LNCaP clone FGC (cell line): ENCODE measurements around the gene NDRG3.
A peak's percentile ranks its signal among the peaks of the same experiment; 100 is the strongest.

ENCODE experiments used
- DNase-seq: peaks from one replicate; pipeline ENCODE4 v3.0.0-alpha.2; 2011; ENCODE audit warnings: low read depth
- H3K4me3 ChIP-seq: 2 replicates; pipeline ENCODE4 v1.5.1; 2011; ENCODE audit warnings: mild to moderate bottlenecking, low read depth, low read length, control low read depth
- CTCF ChIP-seq: IDR thresholded peaks from 2 replicates; pipeline ENCODE4 v1.5.1; 2012; ENCODE audit warnings: mild to moderate bottlenecking; ENCODE audit not compliant: control insufficient read depth, insufficient read depth; ENCODE audit errors: extremely low read depth

Gene NDRG3

GRCh38 chr20:36745927-36746659, at the start of gene NDRG3:
NDRG3 (minus strand) TSS chr20:36746090; CDS start chr20:36721735, 24,355 bp downstream.
- peak; percentile 25; the same call in 1 of the 2 replicates for TF ChIP-seq CTCF
- peak within 1 kb of the TSS; percentile 87 for H3K4me3 ChIP-seq
- peak; percentile 79 for DNase-seq

GRCh38 chr20:36794116-36794474, 48.2 kb upstream of the NDRG3 start:
- H3K4me3 ChIP-seq: no peak overlapping the region
- no peak for TF ChIP-seq CTCF
- DNase-seq: no peak

- H3K4me3 ChIP-seq: no peak overlapping the region
- TF ChIP-seq CTCF: no peak
- DNase-seq: no peak
Observed at GRCh38 chr20:36793294-36794115, 47.6 kb upstream of the NDRG3 start.

- peak; percentile 56 for TF ChIP-seq CTCF
- DNase-seq: peak; percentile 70
- H3K4me3 ChIP-seq: no peak overlapping the region
Observed at GRCh38 chr20:36792422-36792821, 46.5 kb upstream of the NDRG3 start.

- H3K4me3 ChIP-seq: no peak overlapping the region
- no peak for DNase-seq
- no peak for TF ChIP-seq CTCF
Observed at GRCh38 chr20:36791862-36792261, 46.0 kb upstream of the NDRG3 start.

GRCh38 chr20:36786663-36787062, 40.8 kb upstream of the NDRG3 start:
- no peak overlapping the region for H3K4me3 ChIP-seq
- DNase-seq: no peak
- no peak for TF ChIP-seq CTCF

- no peak for DNase-seq
- TF ChIP-seq CTCF: no peak
- H3K4me3 ChIP-seq: no peak overlapping the region
Observed at GRCh38 chr20:36786246-36786645, 40.4 kb upstream of the NDRG3 start.
